ENCODE data around the gene JRKL. TPM values are rescaled to one million over a fixed set of nuclear protein-coding genes. Genes with fewer than 3 reads are reported as not detected.
A peak's percentile ranks its signal among the peaks of the same experiment; 100 is the strongest.

Gene JRKL
- total and polyA plus RNA-seq, 2 of the 13 experiments (the other 11 are each of a cell fraction or from before 2014, with no cell fraction given) = 3.2 to 4.5 TPM

- no peak for TF ChIP-seq ATF2 (CRISPR knock-in tag; IDR thresholded peaks at IDR 0.05)
- TF ChIP-seq ZNF138 (CRISPR knock-in tag; IDR thresholded peaks at IDR 0.05; ENCODE audit: low read depth) = no peak
- TF ChIP-seq AKAP8 (CRISPR knock-in tag; IDR thresholded peaks at IDR 0.05) = 0 out of 2 replicates have a peak, but pooled peaks have one; percentile 34
- no peak for TF ChIP-seq MAF1 (CRISPR knock-in tag; IDR thresholded peaks at IDR 0.05; ENCODE audit: borderline replicate concordance)
- no peak for TF ChIP-seq ZNF468 (CRISPR knock-in tag; IDR thresholded peaks at IDR 0.05)
- TF ChIP-seq ARHGAP35 (CRISPR knock-in tag; IDR thresholded peaks at IDR 0.05; ENCODE audit: borderline replicate concordance) = no peak
- TF ChIP-seq ZNF318 (CRISPR knock-in tag; IDR thresholded peaks at IDR 0.05) = no peak
- TF ChIP-seq HNRNPUL1 (IDR thresholded peaks at IDR 0.05; ENCODE audit: low read depth, low read length) = no peak
- peak; percentile 46; the same call in 1 of the 2 replicates for TF ChIP-seq ZSCAN21 (CRISPR knock-in tag; IDR thresholded peaks at IDR 0.05; ENCODE audit: borderline replicate concordance)
- no peak for TF ChIP-seq NFE2L2 (IDR thresholded peaks at IDR 0.05; ENCODE audit: low read length)
- no peak for TF ChIP-seq ZBTB1 (CRISPR knock-in tag; IDR thresholded peaks at IDR 0.05; ENCODE audit: borderline replicate concordance)
- TF ChIP-seq ZNF567 (CRISPR knock-in tag; IDR thresholded peaks at IDR 0.05; ENCODE audit: borderline replicate concordance) = no peak
- TF ChIP-seq ZNF788 (CRISPR knock-in tag; IDR thresholded peaks at IDR 0.05; ENCODE audit: borderline replicate concordance) = peak; percentile 78; the same call in 1 of the 2 replicates
- TF ChIP-seq RARA (CRISPR knock-in tag; IDR thresholded peaks at IDR 0.05) = peak; percentile 29; the same call in 1 of the 2 replicates
- TF ChIP-seq ZNF232 (CRISPR knock-in tag; IDR thresholded peaks at IDR 0.05; ENCODE audit: borderline replicate concordance) = no peak
- peak; percentile 72; the same call in 1 of the 2 replicates for TF ChIP-seq SNAI1 (CRISPR knock-in tag; IDR thresholded peaks at IDR 0.05; ENCODE audit: borderline replicate concordance)
- peak; percentile 43; the same call in 1 of the 2 replicates for TF ChIP-seq CCDC6 (CRISPR knock-in tag; IDR thresholded peaks at IDR 0.05)
- peak; percentile 88 for TF ChIP-seq ZFY (CRISPR knock-in tag; IDR thresholded peaks at IDR 0.05)
- TF ChIP-seq TRIM24 (CRISPR knock-in tag; IDR thresholded peaks at IDR 0.05) = no peak
- no peak for TF ChIP-seq TCF12 (IDR thresholded peaks at IDR 0.05)
- no peak for TF ChIP-seq TCF12 (CRISPR knock-in tag; IDR thresholded peaks at IDR 0.05)
Observed at GRCh38 chr11:96389720-96390487, at the start of gene JRKL, which contains the start of gene CCDC82 (continued).

Data from HepG2 (cell line).